Psoas muscle (tissue), 8 donors: ENCODE measurements around the gene TERT. TPM values are rescaled to one million over a fixed set of nuclear protein-coding genes. Genes with fewer than 3 reads are reported as not detected.
A peak's percentile ranks its signal among the peaks of the same experiment; 100 is the strongest.

Source experiments
- ATAC-seq, 4 donors: fragments of 200-7000 bp; cut with Tn5 transposase; one replicate each; pipeline ENCODE4 v1.9.1; 2020; ENCODE audit warnings: moderate library complexity in 3 of 4, mild to moderate bottlenecking in 2 of 4
- DNase-seq, 2 donors: peaks; one replicate each; pipeline ENCODE4 v3.0.0-alpha.2; 2020
- H3K27ac ChIP-seq: fragments of 200-600 bp; one replicate; pipeline ENCODE4 v1.8.0; 2022
- H3K27me3 ChIP-seq, 3 donors: fragments of 200-600 bp in 1 of 3; one replicate each; pipeline versions ENCODE4 v1.6.1 to v1.8.0; 2013 to 2022; ENCODE audit warnings: low read length in 2 of 3, mild to moderate bottlenecking in 2 of 3, moderate library complexity in 1 of 3; ENCODE audit not compliant: insufficient read depth in 3 of 3
- H3K36me3 ChIP-seq, 2 donors: fragments of 200-600 bp in 1 of 2; one replicate each; pipeline versions ENCODE4 v1.6.1 to v1.8.0; 2013 to 2022; ENCODE audit warnings: low read depth in 1 of 2, mild to moderate bottlenecking in 1 of 2, moderate library complexity in 1 of 2; ENCODE audit not compliant: insufficient read depth in 1 of 2
- H3K4me1 ChIP-seq: fragments of 200-600 bp; one replicate; pipeline ENCODE4 v1.8.0; 2022
- H3K4me3 ChIP-seq: fragments of 200-600 bp; one replicate; pipeline ENCODE4 v1.8.0; 2022; ENCODE audit warnings: mild to moderate bottlenecking
- H3K9me3 ChIP-seq: fragments of 200-600 bp; one replicate; pipeline ENCODE4 v1.8.0; 2022
- CTCF ChIP-seq: fragments of 200-600 bp; IDR thresholded peaks from one replicate; pipeline ENCODE4 v1.8.0; 2022; ENCODE audit warnings: antibody characterized with exemption
- WGBS, 3 donors: extraction: QIAGEN DNeasy Blood & Tissue Kit; methylation state at CpG; one replicate each; pipeline versions ENCODE4 v1.1.6 to v1.1.7; 2013; 5-methylcytosine and 5-hydroxymethylcytosine counted together
- intact Hi-C, 2 donors: fragments of 100-400 bp; cut with DNase I; formaldehyde crosslinking; loops; one replicate each; pipeline versions ENCODE4 v1.11.0 to v1.14.2; 2022
- polyA plus RNA-seq, 3 donors: library from polyadenylated mRNA; stranded (reverse); fragments of 200-250 nt; gene quantifications; one replicate each; pipeline ENCODE4 v1.2.3, GENCODE V29; 2013
- total RNA-seq, 4 donors: library from RNA; stranded (reverse); fragmentation: NEBNext Ultra II Directional in 2 of 4; extraction: Animal tissue kit (Norgen Biotek cat#: 25700) in 2 of 4; gene quantifications; one replicate each; pipeline versions ENCODE4 v1.2.1 to v1.2.4, GENCODE V29; 2021 to 2023
- donor health status: healthy with polysubstance abuse.
- donor health status: DM: no; HTN: no; CAD: no; lungs with moderate emphysema.
- donor health status: Bipolar disorder and iron deficiency.
- donor health status: healthy.
- donor health status: DM: yes; HTN: yes; CAD: no.
- donor health status: DM: no; HTN: no; CAD: no.
- donor health status: DM: no; HTN: no; CAD: no.
- donor health status: DM: yes; HTN: yes; CAD: no.

Gene TERT
- total and polyA plus RNA-seq, 7 donors: not detected

DNA sequence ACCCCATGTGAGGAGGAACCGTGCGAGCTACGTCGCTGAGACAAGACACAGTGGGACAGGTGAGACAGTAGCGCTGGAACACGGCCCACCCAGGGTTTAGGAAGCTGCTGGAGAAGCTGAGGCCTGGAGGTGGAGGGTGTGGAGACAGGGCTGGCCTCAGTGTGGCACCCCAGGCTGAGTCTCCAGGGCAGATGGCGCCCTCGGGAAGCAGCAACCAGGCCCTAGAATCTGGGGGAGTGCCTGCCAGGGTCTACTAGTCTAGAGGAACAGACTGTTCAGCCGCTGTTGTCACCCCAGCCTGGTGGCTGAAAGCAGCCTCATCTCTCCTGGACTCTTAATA lies 4.6 kb upstream of the TERT start:
- ATAC-seq: no peak
- 73 to 84% (median 78%) methylated on average over 9 of the region's 9 CpGs for WGBS, 3 donors
- Histone ChIP-seq H3K27me3 (peaks cover 0 to 35% (median 22%) of the 10 kb centered on the region in 3 donors), H3K4me1 (no peaks in the 10 kb centered on the region), H3K9me3 (peaks cover 4% of the 10 kb centered on the region), H3K36me3 (no peaks in the 10 kb centered on the region), H3K27ac (no peak overlapping the region), H3K4me3 (no peak overlapping the region)
- DNase-seq: no peak
- TF ChIP-seq CTCF: no peak
- intact Hi-C loops: no loop called here

- H3K36me3 ChIP-seq: no peaks in the 10 kb centered on the region
- H3K4me1 ChIP-seq: no peaks in the 10 kb centered on the region
- intact Hi-C loops: no loop called here
- H3K27ac ChIP-seq: no peak overlapping the region
- ATAC-seq: no peak
- WGBS, 3 donors: 74 to 78% (median 76%) methylated on average over 33 of the region's 33 CpGs
- TF ChIP-seq CTCF: no peak
- DNase-seq: peak in 1 of 2 donors; percentile 34
- H3K9me3 ChIP-seq: peaks cover 4% of the 10 kb centered on the region
- no peak overlapping the region for H3K4me3 ChIP-seq
- H3K27me3 ChIP-seq: peaks cover 2 to 41% (median 23%) of the 10 kb centered on the region in 3 donors
Measured at GRCh38 chr5:1298723-1299510, 4.0 kb upstream of the TERT start.

- DNase-seq: peak in 1 of 2 donors; percentile 36
- H3K27ac ChIP-seq: no peak overlapping the region
- no peaks in the 10 kb centered on the region for H3K4me1 ChIP-seq
- WGBS, 3 donors: 82 to 87% (median 83%) methylated on average over 19 of the region's 19 CpGs
- intact Hi-C loops: no loop called here
- no peak overlapping the region for H3K4me3 ChIP-seq
- peaks cover 2 to 49% (median 27%) of the 10 kb centered on the region in 3 donors for H3K27me3 ChIP-seq
- ATAC-seq: no peak
- no peak for TF ChIP-seq CTCF
- H3K9me3 ChIP-seq: peaks cover under 1% of the 10 kb centered on the region
- H3K36me3 ChIP-seq: no peaks in the 10 kb centered on the region
Measured at GRCh38 chr5:1298067-1298551, 3.2 kb upstream of the TERT start.

DNA sequence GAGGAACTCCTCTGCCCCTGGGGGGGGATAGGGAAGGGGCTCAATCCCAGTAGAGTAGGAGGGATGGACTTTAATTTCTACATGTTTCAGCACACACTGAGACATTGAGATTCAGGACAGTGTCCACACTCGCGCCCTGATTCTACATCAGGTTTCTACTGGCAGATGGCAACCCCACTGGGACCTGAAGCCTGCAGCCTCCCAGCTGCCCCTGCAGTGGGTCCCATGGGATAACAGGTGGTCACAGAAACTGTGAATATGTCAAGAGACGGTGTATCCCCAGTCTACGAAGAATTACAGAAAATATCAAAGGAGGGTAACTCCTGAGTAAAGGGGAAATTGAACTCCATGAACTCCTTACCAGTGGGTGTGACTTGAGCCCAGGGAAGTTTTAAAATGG lies 2.4 kb upstream of the TERT start:
- Histone ChIP-seq H3K9me3 (no peaks in the 10 kb centered on the region), H3K27me3 (peaks cover 2 to 58% (median 27%) of the 10 kb centered on the region in 3 donors), H3K36me3 (no peaks in the 10 kb centered on the region), H3K27ac (no peak overlapping the region), H3K4me1 (no peaks in the 10 kb centered on the region), H3K4me3 (no peak overlapping the region)
- no peak for TF ChIP-seq CTCF
- ATAC-seq (no peak), DNase-seq (peak in 1 of 2 donors; percentile 19)
- 46 to 50% (median 48%) methylated on average over 4 of the region's 4 CpGs for WGBS, 3 donors
- intact Hi-C loops: no loop called here
